Subcutaneous abdominal adipose tissue (tissue), 5 donors: Measurements from ENCODE around the gene C2orf76.

Source experiments
- H3K27ac ChIP-seq: one replicate; pipeline ENCODE4 v1.7.0; 2013; ENCODE audit warnings: low read depth, mild to moderate bottlenecking, inconsistent platforms, low read length, moderate library complexity
- H3K27me3 ChIP-seq, 5 donors: one replicate each; pipeline ENCODE4 v1.7.0; 2013; ENCODE audit warnings: low read length in 5 of 5, inconsistent platforms in 1 of 5; ENCODE audit not compliant: control insufficient read depth in 5 of 5, insufficient read depth in 4 of 5
- H3K36me3 ChIP-seq, 5 donors: one replicate each; pipeline ENCODE4 v1.7.0; 2013; ENCODE audit warnings: low read length in 5 of 5; ENCODE audit not compliant: control insufficient read depth in 5 of 5, insufficient read depth in 5 of 5
- H3K4me1 ChIP-seq, 5 donors: one replicate each; pipeline ENCODE4 v1.7.0; 2013; ENCODE audit warnings: low read length in 5 of 5, mild to moderate bottlenecking in 3 of 5, moderate library complexity in 1 of 5; ENCODE audit not compliant: control insufficient read depth in 5 of 5, insufficient read depth in 5 of 5
- H3K4me3 ChIP-seq, 5 donors: one replicate each; pipeline ENCODE4 v1.7.0; 2013; ENCODE audit warnings: low read length in 5 of 5, low read depth in 1 of 5
- H3K9ac ChIP-seq, 5 donors: one replicate each; pipeline ENCODE4 v1.7.0; 2013; ENCODE audit warnings: low read length in 5 of 5, mild to moderate bottlenecking in 4 of 5, moderate library complexity in 3 of 5
- H3K9me3 ChIP-seq, 5 donors: one replicate each; pipeline ENCODE4 v1.7.0; 2013; ENCODE audit warnings: low read length in 5 of 5; ENCODE audit not compliant: control insufficient read depth in 5 of 5
- donor health status: healthy.
- donor health status: healthy.
- donor health status: healthy.
- donor health status: healthy.
- donor health status: healthy.

C2orf76 gene

DNA sequence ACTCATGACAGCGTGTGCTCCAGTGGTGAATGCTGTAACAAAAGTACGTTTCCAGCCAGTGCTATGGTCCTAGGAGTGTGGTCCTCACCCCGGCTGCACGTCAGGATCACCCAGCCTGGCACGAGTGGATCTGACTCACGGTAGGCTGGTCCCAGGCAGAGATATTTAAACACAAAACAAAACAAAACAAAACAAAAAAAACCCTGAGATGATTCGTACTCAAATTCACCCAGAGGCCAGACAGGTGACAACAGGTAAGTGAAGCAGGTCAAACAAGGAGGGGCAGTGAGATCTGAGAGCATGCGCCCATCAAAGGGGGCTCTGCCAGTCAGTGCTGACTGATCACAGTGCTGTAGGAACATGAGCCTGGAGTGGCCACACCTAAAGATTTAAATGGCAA, 43.2 kb downstream of the C2orf76 start:
- H3K9me3 ChIP-seq: peaks cover 0 to 2% (median 0%) of the 10 kb centered on the region in 5 donors
- H3K9ac ChIP-seq: no peak overlapping the region
- H3K4me1 ChIP-seq: peaks cover 0 to 7% (median 6%) of the 10 kb centered on the region in 5 donors
- H3K36me3 ChIP-seq: no peaks in the 10 kb centered on the region
- H3K4me3 ChIP-seq: no peak overlapping the region
- no peak overlapping the region for H3K27ac ChIP-seq
- no peaks in the 10 kb centered on the region for H3K27me3 ChIP-seq

DNA sequence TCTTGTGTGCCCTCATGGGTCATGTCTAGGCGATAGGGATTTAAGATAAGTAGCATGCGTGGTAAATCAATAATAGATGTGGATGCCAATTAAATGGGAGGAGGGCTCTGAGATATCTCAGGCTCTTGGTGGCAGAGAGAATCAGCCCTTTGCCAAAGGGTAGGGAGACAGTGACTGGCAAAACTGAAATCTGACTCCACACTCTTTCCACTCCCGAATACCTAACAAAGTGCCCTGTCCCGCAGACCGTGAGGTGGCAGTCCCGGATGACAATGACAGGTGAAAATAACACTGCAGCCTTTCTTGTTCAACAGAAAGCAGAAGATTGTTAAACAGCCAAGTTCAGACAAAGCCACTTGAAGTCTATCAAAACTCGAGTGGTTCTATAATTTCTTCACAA, 47.0 kb downstream of the C2orf76 start:
- Histone ChIP-seq H3K9me3 (peaks cover 0 to 2% (median 0%) of the 10 kb centered on the region in 5 donors), H3K36me3 (no peaks in the 10 kb centered on the region), H3K9ac (no peak overlapping the region), H3K4me3 (no peak overlapping the region), H3K27ac (no peak overlapping the region), H3K4me1 (peaks cover 0 to 34% (median 28%) of the 10 kb centered on the region in 5 donors), H3K27me3 (no peaks in the 10 kb centered on the region)

GRCh38 chr2:119317554-119317953, 49.1 kb downstream of the C2orf76 start:
- peak overlapping the region; percentile 2 for H3K27ac ChIP-seq
- H3K27me3 ChIP-seq: no peaks in the 10 kb centered on the region
- no peak overlapping the region for H3K4me3 ChIP-seq
- no peaks in the 10 kb centered on the region for H3K36me3 ChIP-seq
- H3K9ac ChIP-seq: no peak overlapping the region
- peaks cover 0 to 2% (median 0%) of the 10 kb centered on the region in 5 donors for H3K9me3 ChIP-seq
- H3K4me1 ChIP-seq: peaks cover 0 to 31% (median 25%) of the 10 kb centered on the region in 5 donors

DNA sequence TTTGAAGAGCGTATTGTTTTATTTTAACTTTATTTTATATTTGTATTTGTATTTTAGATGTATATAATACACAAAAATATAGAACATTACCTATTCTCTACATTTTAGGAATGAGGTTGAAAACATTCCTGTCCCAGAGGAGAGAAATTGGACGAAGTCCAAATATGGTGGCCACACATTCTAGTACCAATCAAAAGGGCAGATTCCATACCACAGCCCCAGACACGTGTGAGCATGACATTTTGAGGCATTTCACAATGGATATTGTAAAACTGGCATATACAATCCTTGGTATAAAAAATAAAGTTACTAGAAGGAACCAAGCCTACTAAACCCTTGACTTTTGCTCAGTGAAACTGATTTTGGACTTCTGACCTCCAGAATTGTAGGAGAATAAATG, 50.6 kb downstream of the C2orf76 start:
- peaks cover 0 to 11% (median 4%) of the 10 kb centered on the region in 5 donors for H3K36me3 ChIP-seq
- peaks cover 0 to 31% (median 25%) of the 10 kb centered on the region in 5 donors for H3K4me1 ChIP-seq
- peak overlapping the region; percentile 80 for H3K27ac ChIP-seq
- no peaks in the 10 kb centered on the region for H3K27me3 ChIP-seq
- H3K9ac ChIP-seq: no peak overlapping the region
- H3K9me3 ChIP-seq: peaks cover 0 to 2% (median 0%) of the 10 kb centered on the region in 5 donors
- H3K4me3 ChIP-seq: no peak overlapping the region

GRCh38 chr2:119315241-119315925, 51.3 kb downstream of the C2orf76 start:
- Histone ChIP-seq H3K4me3 (peak overlapping the region in 1 of 5 donors; percentile 20), H3K36me3 (peaks cover 0 to 14% (median 4%) of the 10 kb centered on the region in 5 donors), H3K9ac (peak overlapping the region in 3 of 5 donors; percentile 41 to 63 (median 59)), H3K9me3 (peaks cover 0 to 2% (median 0%) of the 10 kb centered on the region in 5 donors), H3K27me3 (no peaks in the 10 kb centered on the region), H3K27ac (peak overlapping the region; percentile 80), H3K4me1 (peaks cover 0 to 31% (median 25%) of the 10 kb centered on the region in 5 donors)

- no peak overlapping the region for H3K27ac ChIP-seq
- peaks cover 1 to 23% (median 21%) of the 10 kb centered on the region in 5 donors for H3K4me1 ChIP-seq
- H3K9ac ChIP-seq: no peak overlapping the region
- no peak overlapping the region for H3K4me3 ChIP-seq
- H3K27me3 ChIP-seq: no peaks in the 10 kb centered on the region
- H3K36me3 ChIP-seq: peaks cover 0 to 14% (median 4%) of the 10 kb centered on the region in 5 donors
- no peaks in the 10 kb centered on the region for H3K9me3 ChIP-seq
These were observed 54.8 kb downstream of the C2orf76 start for GRCh38 chr2:119311831-119312230.

DNA sequence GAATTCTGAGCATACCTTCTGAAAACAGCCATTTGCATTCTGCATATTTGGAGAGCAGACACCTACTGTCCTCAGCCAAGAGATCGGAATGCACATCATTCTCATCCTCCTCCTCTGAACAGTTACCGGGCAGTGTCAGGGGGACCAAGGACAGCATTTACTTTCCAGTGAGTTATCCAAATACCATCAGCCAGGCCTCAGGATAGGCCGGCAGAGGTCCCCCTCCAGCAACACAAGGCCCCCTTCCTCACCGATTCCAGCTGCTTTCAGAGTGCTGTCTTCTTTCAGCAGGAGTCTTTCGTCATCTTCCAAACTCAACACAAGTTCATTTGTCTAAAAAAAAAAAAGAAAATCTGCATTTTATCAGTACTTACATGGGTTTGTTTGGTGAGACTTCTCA, 55.3 kb downstream of the C2orf76 start:
- Histone ChIP-seq H3K9ac (no peak overlapping the region), H3K4me1 (peaks cover 2 to 26% (median 17%) of the 10 kb centered on the region in 5 donors), H3K27ac (no peak overlapping the region), H3K27me3 (no peaks in the 10 kb centered on the region), H3K36me3 (peaks cover 0 to 14% (median 4%) of the 10 kb centered on the region in 5 donors), H3K4me3 (no peak overlapping the region), H3K9me3 (no peaks in the 10 kb centered on the region)

DNA sequence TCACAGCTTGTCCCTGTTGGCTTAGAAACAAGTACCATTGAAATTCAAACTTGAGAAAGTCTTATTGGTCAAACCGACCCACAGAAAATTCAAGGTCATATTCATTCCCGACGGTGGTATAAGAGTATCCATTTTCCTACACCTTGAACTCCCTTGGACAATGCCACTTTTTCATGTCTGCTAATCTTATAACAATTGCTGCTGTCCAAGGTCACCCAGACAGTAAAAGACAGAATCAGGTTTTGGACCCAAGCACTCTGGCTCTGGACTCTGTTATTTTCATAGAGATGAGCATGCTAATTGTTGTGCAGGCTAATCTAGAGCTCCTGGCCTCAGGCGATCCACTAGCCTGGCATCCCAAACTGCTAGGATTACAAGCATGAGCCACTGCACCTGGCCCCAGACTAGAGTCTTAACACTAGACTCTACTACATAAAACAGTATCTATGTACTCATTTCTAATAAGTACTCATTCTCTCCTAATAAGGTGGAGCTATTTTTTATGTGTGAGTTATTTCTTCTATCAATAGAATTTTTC, 57.8 kb downstream of the C2orf76 start:
- no peak overlapping the region for H3K9ac ChIP-seq
- peaks cover 0 to 17% (median 2%) of the 10 kb centered on the region in 5 donors for H3K4me1 ChIP-seq
- H3K9me3 ChIP-seq: no peaks in the 10 kb centered on the region
- H3K36me3 ChIP-seq: peaks cover 0 to 14% (median 4%) of the 10 kb centered on the region in 5 donors
- no peak overlapping the region for H3K4me3 ChIP-seq
- no peaks in the 10 kb centered on the region for H3K27me3 ChIP-seq
- peak overlapping the region; percentile 73 for H3K27ac ChIP-seq

GRCh38 chr2:119307419-119308140, 59.1 kb downstream of the C2orf76 start:
- Histone ChIP-seq H3K9me3 (no peaks in the 10 kb centered on the region), H3K4me1 (peaks cover 0 to 17% (median 2%) of the 10 kb centered on the region in 5 donors), H3K36me3 (peaks cover 0 to 14% (median 4%) of the 10 kb centered on the region in 5 donors), H3K9ac (peak overlapping the region in 2 of 5 donors; percentile 8 to 31), H3K27me3 (no peaks in the 10 kb centered on the region), H3K4me3 (peak overlapping the region in 1 of 5 donors; percentile 14), H3K27ac (peak overlapping the region; percentile 73)

DNA sequence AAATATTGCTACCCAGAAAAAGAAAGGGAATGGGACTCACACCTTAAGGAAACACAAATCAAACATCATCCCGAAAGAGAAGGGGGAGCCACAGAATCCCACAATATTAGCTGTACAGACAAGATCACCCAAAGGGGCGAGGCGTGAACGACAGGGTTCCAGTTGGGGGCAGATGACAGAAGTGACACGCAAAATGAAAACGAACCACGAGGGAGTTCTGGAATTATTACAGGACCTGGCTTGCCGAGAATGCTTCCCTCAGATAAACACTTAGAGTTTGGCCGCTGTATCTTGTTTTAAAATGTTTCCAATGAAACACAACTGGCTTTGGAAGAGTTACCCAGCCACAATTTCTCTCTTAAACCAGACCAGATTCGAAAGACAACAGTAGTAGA, 60.4 kb downstream of the C2orf76 start:
- Histone ChIP-seq H3K4me1 (peaks cover 0 to 17% (median 2%) of the 10 kb centered on the region in 5 donors), H3K36me3 (peaks cover 0 to 7% (median 0%) of the 10 kb centered on the region in 5 donors), H3K27ac (peak overlapping the region; percentile 73), H3K9me3 (no peaks in the 10 kb centered on the region), H3K27me3 (no peaks in the 10 kb centered on the region), H3K4me3 (peak overlapping the region in 2 of 5 donors; percentile 17 to 44), H3K9ac (peak overlapping the region in 3 of 5 donors; percentile 35 to 53 (median 39))
